GM12891 (cell line): Measurements from ENCODE around the gene ZDHHC8.

Experiments
- POLR2A ChIP-seq: IDR thresholded peaks from 2 replicates; pipeline ENCODE4 v1.6.1; 2011; ENCODE audit warnings: low read depth, low read length, control low read depth
- POLR2AphosphoS5 ChIP-seq: IDR thresholded peaks from 2 replicates; pipeline ENCODE4 v1.6.1; 2011; ENCODE audit warnings: low read depth, low read length, control low read depth
- TAF1 ChIP-seq: IDR thresholded peaks from 2 replicates; pipeline ENCODE4 v1.6.1; 2011; ENCODE audit warnings: low read depth, low read length, control low read depth

DNA sequence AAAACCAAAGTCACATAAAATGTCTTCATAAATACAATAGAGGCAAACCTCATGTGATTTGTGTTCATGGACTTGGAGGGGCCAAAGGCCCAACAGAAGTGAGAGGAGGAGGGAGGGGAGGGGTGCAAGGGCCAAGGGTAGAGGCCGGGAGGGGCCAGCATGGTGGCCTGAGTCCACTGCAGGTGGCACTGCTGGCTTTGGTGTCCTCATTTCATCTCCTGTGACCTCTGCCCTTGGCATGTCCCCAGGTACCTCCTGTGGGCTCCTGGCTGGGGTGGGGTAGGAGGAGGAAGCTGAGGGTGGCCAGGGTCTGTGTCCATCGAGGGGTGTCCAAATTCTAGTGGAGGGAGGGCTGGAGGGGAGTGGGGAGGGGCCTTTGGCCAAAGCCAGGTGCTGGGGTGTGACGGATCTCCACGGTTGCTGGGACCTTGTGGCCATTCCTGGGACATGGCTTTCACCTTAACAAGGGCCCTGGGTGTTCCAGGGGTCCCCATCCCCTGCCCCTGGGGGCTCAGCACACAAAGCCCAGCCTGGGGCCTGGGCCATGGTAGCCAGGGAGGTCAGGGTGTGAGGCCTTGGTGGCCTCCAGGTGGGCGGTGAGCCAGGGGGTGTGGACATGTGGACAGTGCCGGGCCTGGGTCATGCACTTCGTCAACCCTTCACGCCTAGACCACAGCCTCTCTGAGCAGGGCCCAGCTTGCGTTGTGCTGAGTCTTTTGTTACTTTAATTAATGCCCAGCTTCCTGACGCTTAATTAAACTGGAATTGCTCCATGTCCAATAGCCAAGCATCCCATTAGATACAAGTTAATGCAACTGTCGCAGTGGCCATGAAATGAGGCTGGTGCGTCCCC, 39.9 kb downstream of the ZDHHC8 start:
- TF ChIP-seq POLR2A (no peak), POLR2AphosphoS5 (no peak), TAF1 (no peak)
